ENCODE results near the gene ZBTB17. TPM values are rescaled to one million over a fixed set of nuclear protein-coding genes. Genes with fewer than 3 reads are reported as not detected.
A peak's percentile ranks its signal among the peaks of the same experiment; 100 is the strongest.

The ZBTB17 gene
- total RNA-seq, 1 donor from 2014 or later: 38.8 TPM

GRCh38 chr1:15959827-15960446, 16.0 kb downstream of the ZBTB17 start:
- DNase-seq: no peak

GRCh38 chr1:15959424-15959823, 16.5 kb downstream of the ZBTB17 start:
- DNase-seq: no peak

GRCh38 chr1:15958793-15959192, 17.1 kb downstream of the ZBTB17 start:
- DNase-seq: no peak

GRCh38 chr1:15958111-15958510, 17.8 kb downstream of the ZBTB17 start:
- DNase-seq: no peak

- no peak for DNase-seq
Measured at GRCh38 chr1:15957221-15958095, 18.4 kb downstream of the ZBTB17 start.

DNA sequence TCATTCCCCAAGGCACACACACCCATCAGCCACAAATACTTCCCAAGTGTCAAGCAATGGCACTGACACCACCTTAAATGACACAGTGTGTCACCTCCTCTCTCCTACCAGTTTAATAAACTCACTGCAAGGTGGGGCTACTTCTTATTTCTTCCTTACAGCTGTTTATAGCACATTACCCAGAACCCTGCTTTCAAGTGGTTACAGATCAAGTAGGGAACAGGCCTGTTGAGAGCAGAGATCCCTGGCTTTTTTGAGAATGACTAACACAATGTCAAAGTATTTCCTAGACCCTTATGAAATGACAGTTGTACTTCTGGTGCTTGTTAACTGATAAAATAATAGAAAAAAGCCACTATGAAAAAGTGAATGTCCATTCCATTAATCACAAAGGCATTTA, 19.8 kb downstream of the ZBTB17 start:
- DNase-seq: no peak

- DNase-seq: no peak
Measured at GRCh38 chr1:15955552-15955951, 20.3 kb downstream of the ZBTB17 start.

- DNase-seq: no peak
Measured at GRCh38 chr1:15954316-15954715, 21.6 kb downstream of the ZBTB17 start.

DNA sequence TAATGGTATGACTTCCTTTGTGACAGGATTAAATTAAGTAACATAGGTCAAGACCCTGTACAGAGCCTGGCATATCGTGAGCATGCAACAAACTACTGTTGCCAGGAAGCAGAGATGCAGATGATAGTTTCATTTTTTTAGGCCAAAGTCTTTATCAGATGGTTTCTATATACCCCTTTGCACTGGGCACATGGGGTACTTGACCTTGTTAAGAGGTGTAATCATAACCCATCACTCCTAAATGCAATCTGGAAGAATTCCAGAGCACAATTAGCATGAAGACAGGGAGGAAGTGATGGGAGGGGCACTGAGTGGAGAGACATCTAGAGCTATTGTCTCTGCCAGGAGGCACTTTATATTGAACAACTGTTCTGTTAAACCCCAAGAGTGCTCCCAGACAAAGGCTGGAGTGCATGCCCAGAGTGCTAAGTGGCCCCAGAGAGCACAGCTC, 22.1 kb downstream of the ZBTB17 start:
- no peak for DNase-seq

DNA sequence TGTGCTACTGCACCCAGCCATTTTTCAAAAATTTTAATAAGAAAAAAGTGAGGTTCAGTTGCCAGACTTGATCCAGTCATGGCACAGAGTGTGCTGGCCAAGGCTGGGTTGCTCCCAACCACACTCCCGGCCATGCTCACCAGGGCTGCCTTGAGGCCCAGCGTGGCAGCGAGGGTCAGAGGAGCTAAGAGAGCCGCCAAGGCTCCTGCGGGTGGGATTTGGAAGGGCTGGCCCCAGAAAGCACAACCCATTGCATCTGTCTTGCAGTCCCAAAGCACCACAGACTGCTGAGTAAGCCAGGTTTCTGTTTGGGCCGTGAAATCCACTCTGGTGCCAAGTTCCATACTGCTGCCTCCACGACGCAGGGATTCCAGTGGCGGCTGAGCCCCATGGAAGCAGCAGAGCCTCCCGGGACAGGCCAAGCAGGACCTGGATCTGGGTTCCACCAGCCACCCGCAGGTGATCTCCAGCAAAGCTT, 22.6 kb downstream of the ZBTB17 start:
- no peak for DNase-seq

- no peak for DNase-seq
Measured at GRCh38 chr1:15952317-15953258, 23.3 kb downstream of the ZBTB17 start.

DNA sequence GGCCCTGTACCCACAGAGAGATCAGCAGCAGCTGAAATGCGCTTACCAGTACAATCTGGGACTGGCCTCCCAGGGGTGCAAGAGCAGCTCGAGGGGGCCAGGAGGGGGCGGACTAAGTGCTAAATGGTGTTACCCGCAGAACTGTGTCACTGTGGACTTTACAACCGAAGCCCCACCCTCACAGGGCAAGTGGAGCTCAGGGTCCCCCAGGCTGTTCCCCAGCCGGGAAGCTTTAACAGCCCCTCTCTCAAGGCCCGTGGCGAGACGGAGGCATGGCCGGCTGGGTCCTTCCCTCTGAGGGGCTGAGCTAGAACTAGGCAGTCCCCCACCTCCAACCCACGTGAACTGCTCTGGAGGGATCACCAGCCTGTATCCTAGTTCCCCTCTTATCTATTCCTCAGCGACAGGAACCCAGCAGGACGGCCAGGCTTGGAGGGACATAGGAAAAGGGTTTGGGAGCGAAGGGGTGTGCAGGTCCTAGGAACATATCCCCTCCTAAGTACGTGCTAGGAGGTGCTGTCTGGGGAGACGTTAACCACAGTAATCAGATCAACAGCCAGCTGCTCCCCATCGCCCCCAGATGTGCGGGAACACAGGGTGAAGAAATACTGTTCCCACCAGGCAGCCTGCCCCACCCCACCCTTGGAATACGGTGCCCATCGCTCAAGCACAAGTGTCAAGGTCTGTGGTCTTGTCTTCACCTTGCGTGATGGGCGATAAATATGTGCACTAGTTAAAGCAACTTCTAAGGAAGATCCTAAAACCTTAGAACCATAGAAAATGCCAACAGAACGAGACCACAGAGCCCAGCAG, 24.4 kb downstream of the ZBTB17 start:
- DNase-seq: no peak

DNA sequence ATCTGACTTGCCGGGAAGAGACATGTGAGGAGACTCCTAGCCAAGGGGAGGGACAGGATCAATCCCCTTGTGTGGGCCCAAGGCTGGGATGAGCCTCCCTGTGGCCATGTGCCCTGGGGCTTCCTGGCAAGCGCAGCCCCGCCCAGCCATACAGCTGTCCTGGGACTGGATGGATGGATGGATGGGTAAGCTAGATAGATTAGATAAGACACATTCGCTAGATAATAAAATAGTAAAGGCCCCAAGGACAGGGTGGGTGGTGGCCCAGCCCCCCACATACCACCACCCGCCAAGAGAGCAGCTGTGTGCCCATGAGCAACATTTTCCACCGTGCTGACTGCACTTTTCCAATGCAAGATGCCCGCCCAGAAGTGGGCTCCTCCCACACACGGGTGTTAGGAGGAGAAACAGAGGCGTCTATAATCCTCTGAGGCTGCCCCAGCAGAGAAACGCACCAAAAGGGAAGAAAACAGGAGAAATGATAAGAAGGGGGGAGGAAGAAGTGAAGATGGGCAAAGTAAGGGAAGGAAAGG, 25.1 kb downstream of the ZBTB17 start:
- DNase-seq: no peak

GRCh38 chr1:15950302-15950701, 25.6 kb downstream of the ZBTB17 start:
- DNase-seq: no peak

DNA sequence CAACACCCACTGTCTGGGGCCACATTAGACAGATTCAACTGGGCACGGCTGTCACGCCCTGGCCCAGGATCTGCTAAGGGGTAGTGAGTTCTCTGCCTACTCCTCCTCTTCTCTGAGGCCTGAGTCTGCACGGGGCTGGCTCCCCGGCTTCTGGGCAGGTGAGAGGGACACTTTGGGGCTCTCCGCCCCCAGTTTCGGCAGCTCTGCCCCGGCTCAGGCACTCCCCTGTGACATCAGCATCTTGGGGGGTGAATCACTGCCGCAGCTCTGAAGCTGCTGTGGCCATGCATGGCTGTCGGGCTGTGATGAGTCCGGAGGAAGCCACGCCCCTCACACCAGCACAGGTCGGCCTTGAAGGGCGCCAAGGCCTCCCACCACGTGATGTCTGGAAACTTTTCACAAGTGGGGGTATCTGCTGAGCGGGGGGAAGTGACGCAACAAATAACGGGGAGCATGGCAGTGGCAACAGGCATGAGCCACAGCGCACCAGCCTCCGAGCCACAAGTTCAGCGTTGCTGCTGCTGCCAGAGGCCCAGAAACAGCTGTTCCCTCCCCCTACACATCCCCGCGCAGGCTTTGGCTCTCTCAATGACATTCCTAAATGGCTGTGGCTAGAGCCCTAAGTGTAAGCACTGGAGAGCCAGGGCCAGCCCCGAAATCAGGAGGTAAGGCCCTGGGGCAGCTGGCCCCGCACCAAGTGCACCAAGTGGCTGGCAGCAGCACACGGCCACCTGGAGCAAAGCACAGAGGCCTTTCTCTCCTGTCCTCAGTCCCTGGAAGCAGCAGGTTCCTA, 26.3 kb downstream of the ZBTB17 start:
- DNase-seq: peak; percentile 74

GRCh38 chr1:15948595-15949452, 27.1 kb downstream of the ZBTB17 start:
- peak; percentile 50 for DNase-seq

DNA sequence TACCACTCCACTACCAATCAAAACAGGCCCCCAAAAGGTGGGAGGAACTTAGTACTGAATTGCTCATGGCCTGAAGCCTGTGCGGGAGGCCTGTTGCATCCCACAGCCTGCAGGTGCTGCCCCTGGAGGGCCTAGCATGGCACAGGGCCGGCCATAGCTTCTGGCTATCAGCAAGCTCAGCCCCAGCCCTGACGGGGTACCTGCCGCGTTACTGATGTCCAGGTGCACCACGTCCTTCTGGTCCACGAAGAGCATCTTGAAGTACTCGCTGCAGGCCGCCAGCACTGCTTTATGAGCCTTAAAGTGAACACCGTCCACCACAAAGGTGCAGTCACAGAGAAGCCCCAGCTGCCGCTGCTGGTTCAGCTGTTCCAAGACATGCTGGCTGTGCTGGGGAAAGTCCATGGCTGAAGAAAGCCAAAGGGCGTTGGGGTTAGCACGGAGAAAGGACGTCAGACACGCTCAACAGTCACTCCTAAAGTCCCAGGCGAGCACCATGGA, 27.8 kb downstream of the ZBTB17 start:
- DNase-seq: no peak

DNA sequence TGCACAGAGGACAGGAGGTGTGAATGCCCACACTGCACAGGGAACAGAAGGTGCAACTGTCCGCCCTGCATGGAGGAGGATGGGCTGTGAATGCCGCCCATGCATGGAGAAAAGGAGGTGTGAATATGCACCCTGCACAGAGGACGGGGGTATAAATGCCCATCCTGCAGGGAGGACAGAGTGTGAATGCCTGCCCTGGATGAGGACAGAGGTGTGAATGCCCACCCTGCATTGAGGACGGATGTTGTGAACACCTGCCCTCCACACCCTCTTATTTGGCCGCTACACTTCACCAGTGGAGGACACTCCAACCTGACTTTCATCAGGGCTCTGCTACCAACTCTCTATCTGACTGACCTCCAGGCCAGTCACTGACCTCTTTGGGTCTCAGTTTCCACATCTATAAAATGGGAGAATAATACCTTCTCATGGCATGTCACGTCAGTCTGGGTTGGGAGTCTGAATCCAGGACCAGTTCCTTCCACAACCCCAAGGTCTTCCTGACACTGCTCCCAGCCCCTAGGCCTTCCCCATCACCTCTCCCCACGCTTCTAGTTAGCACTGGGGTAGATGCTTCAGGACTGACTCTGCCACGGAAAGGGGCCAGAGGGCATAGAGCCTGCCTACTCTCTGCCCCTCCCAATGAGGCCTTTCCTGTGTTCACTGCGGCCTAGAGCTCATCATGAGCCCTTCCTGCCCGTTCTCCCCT, 28.4 kb downstream of the ZBTB17 start:
- peak; percentile 30 for DNase-seq
